Glutamatergic neuron (in vitro differentiated cells): ENCODE results near the gene N4BP2. TPM values are rescaled to one million over a fixed set of nuclear protein-coding genes. Genes with fewer than 3 reads are reported as not detected.

Experiments used
- DNase-seq: peaks from one replicate; pipeline ENCODE4 v3.0.0; 2022
- H3K27ac Mint-ChIP-seq: one replicate; pipeline ENCODE4 v1.8.0; 2020; ENCODE audit warnings: mild to moderate bottlenecking, mixed read lengths, inconsistent platforms; ENCODE audit not compliant: unreplicated experiment
- H3K27me3 Mint-ChIP-seq: one replicate; pipeline ENCODE4 v1.8.0; 2020; ENCODE audit warnings: mild to moderate bottlenecking, moderate library complexity, mixed read lengths, inconsistent platforms; ENCODE audit not compliant: unreplicated experiment
- H3K36me3 Mint-ChIP-seq: one replicate; pipeline ENCODE4 v1.8.0; 2020; ENCODE audit warnings: mild to moderate bottlenecking, mixed read lengths, inconsistent platforms; ENCODE audit not compliant: unreplicated experiment
- H3K4me1 Mint-ChIP-seq: one replicate; pipeline ENCODE4 v1.8.0; 2020; ENCODE audit warnings: mild to moderate bottlenecking, low read depth, mixed read lengths, inconsistent platforms; ENCODE audit not compliant: unreplicated experiment
- H3K4me3 Mint-ChIP-seq: one replicate; pipeline ENCODE4 v1.8.0; 2020; ENCODE audit warnings: mild to moderate bottlenecking, mixed read lengths, inconsistent platforms; ENCODE audit not compliant: unreplicated experiment
- H3K9me3 Mint-ChIP-seq: one replicate; pipeline ENCODE4 v1.8.0; 2020; ENCODE audit warnings: mild to moderate bottlenecking, moderate library complexity, mixed read lengths, inconsistent platforms; ENCODE audit not compliant: unreplicated experiment
- total RNA-seq: library from RNA; stranded (reverse); fragmentation: NEBNext Ultra II Directional; extraction: Animal tissue kit (Norgen Biotek cat#: 25700); gene quantifications from one replicate; pipeline ENCODE4 v1.2.1, GENCODE V29; 2021; ENCODE audit not compliant: unreplicated experiment
- TF ChIP-seq, protein P1 (sequence below): fragments of 200-600 bp; sonication (generic); IDR thresholded peaks from one replicate; pipeline ENCODE4 v1.5.0; 2021; ENCODE audit not compliant: partially characterized antibody, unreplicated experiment

Gene N4BP2
- total RNA-seq, 1 donor from 2014 or later, result 9.7 TPM

DNA sequence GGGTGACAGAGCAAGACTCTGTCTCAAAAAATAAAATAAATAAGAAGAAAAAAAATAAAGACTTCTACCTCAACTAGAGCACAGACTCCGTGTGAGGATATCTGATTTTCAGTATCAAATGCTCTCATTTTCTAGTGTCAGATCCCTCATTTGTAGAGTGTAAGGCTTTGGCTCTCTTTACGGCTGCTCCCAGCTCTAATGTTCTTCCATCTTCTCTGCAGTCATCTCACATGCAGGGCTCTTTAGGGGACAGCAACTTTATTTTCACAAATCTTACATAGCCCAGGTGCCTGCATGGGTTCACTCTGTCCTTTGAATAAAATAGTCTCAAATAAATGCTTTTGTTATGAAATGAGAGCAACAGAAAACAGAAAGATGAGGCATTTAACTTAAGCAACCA is 120.9 kb downstream of the N4BP2 start:
- H3K4me1 Mint-ChIP-seq, result peaks cover 4% of the 10 kb centered on the region
- no peaks in the 10 kb centered on the region for H3K36me3 Mint-ChIP-seq
- H3K4me3 Mint-ChIP-seq, result no peak overlapping the region
- H3K27me3 Mint-ChIP-seq, result peaks cover 2% of the 10 kb centered on the region
- H3K9me3 Mint-ChIP-seq, result no peaks in the 10 kb centered on the region
- TF ChIP-seq, protein P1, sequence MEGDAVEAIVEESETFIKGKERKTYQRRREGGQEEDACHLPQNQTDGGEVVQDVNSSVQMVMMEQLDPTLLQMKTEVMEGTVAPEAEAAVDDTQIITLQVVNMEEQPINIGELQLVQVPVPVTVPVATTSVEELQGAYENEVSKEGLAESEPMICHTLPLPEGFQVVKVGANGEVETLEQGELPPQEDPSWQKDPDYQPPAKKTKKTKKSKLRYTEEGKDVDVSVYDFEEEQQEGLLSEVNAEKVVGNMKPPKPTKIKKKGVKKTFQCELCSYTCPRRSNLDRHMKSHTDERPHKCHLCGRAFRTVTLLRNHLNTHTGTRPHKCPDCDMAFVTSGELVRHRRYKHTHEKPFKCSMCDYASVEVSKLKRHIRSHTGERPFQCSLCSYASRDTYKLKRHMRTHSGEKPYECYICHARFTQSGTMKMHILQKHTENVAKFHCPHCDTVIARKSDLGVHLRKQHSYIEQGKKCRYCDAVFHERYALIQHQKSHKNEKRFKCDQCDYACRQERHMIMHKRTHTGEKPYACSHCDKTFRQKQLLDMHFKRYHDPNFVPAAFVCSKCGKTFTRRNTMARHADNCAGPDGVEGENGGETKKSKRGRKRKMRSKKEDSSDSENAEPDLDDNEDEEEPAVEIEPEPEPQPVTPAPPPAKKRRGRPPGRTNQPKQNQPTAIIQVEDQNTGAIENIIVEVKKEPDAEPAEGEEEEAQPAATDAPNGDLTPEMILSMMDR, result no peak
- no peak overlapping the region for H3K27ac Mint-ChIP-seq
- DNase-seq, result no peak

DNA sequence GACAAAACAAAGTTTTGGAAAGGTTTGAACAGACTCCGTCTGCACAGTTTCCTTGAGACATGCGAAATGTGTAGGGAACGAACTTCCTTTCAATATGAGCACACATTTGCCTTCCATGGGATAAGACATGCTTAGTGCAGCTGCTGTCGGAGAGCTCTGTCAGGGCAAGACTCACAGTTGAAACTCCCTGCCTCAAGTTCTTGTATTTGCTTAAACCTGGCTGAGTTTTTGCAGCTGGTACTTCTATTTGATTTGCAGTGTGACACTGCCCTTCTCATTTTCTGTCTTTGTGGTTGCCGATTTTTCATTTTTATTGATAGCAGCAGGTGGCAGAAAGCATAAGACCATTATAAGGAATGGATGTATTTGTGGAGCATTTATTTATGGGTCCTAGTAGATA is 122.0 kb downstream of the N4BP2 start:
- DNase-seq, result no peak
- TF ChIP-seq, protein P1, result no peak
- Mint-ChIP-seq H3K9me3 (no peaks in the 10 kb centered on the region), H3K27me3 (peaks cover 2% of the 10 kb centered on the region), H3K27ac (no peak overlapping the region), H3K4me1 (peaks cover 4% of the 10 kb centered on the region), H3K36me3 (no peaks in the 10 kb centered on the region), H3K4me3 (no peak overlapping the region)

- Mint-ChIP-seq H3K4me1 (peaks cover 4% of the 10 kb centered on the region), H3K9me3 (no peaks in the 10 kb centered on the region), H3K27me3 (peaks cover 2% of the 10 kb centered on the region), H3K36me3 (no peaks in the 10 kb centered on the region), H3K27ac (no peak overlapping the region), H3K4me3 (no peak overlapping the region)
- DNase-seq, result no peak
- TF ChIP-seq, protein P1, result no peak
Measured at GRCh38 chr4:40179360-40179759, 122.7 kb downstream of the N4BP2 start.

DNA sequence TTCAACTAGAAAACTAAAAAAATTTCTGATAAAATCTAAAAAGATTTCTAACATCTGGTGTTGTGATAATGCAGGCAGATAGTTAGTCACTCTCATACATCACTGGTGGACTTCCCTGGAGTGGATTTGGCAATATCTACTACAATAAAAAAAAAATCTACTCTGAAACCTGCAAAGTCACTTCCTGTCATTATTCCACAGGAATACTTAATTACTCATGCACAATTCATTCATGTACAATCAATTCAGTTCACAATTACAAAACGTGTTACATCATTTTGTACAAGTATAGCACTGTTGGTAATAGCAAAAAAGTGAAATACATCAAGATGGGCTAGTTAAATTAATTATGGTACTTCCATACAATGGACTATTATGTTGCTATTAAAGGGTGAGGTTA is 123.7 kb downstream of the N4BP2 start:
- no peaks in the 10 kb centered on the region for H3K9me3 Mint-ChIP-seq
- no peak for DNase-seq
- TF ChIP-seq, protein P1, result no peak
- H3K36me3 Mint-ChIP-seq, result no peaks in the 10 kb centered on the region
- no peak overlapping the region for H3K4me3 Mint-ChIP-seq
- H3K27ac Mint-ChIP-seq, result no peak overlapping the region
- H3K27me3 Mint-ChIP-seq, result no peaks in the 10 kb centered on the region
- peaks cover 4% of the 10 kb centered on the region for H3K4me1 Mint-ChIP-seq

DNA sequence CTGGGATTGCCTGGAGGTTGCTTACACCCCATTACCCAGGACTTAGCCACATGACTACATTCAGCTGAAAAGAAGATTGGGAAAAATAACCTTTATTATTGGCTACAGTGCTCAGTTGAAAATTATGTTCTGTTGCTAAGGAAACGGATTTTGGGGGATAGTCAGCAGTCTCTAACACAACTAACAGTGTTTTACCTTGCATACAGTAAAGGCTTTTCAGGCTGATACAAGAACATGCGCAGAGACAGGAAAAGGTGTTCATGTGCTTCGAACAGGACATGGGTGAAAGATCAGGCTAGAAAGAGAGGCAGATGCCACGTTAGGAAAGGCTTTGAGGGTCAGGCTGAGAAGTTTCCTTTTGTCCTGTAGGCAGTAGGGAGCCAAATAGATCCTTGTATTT is 125.4 kb downstream of the N4BP2 start:
- Mint-ChIP-seq H3K4me1 (no peaks in the 10 kb centered on the region), H3K27me3 (no peaks in the 10 kb centered on the region), H3K36me3 (no peaks in the 10 kb centered on the region), H3K27ac (no peak overlapping the region), H3K9me3 (no peaks in the 10 kb centered on the region), H3K4me3 (no peak overlapping the region)
- no peak for DNase-seq
- TF ChIP-seq, protein P1, result no peak
